ENCODE results near the gene C1QTNF12. TPM values are rescaled to one million over a fixed set of nuclear protein-coding genes. Genes with fewer than 3 reads are reported as not detected.

C1QTNF12 gene
- polyA plus RNA-seq, 1 donor from 2014 or later: 0.74 TPM

DNA sequence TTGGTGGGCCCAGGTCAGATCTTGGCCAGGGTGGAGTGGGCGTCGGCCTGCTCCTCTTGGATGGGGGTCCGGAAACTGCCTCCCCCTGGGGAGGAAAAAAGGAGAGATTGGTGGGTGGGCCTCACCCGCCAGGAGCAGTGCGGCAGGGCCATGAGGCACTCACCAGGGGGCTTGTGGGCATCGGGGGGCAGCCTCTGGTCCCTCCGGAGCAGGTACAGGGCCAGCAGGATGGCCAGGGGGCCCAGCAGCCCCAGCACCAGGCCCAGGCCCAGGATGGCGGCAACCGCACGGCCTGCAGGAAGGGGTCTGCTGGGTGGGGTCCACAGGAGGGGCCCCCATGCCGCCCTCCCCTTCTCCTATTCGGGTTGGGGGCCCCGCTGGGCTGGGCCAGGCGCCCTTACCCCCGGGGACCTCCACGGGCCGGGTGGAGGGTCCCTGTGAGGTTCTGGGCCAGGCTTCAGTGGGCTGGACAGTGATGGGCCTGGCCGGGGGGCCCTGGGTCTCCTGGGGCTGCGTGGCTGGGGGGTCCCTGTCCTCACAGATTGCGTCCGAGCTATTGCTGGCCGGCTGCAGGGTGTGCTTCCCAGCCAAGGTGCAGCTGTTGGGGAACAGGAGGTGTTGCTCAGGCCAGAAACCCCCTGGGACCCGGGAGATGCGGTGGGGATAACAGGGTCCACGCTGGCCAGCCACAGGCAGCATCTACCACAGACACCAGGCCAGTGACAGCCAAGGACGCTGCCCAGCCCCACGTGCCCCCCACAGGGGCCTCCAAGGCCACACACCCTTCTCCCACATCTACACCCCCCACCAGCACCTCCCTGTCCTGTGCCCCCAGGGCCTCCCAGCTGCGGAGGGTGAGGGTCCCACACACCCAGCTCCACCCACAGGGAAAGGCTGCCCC is 34.7 kb downstream of the C1QTNF12 start:
- H3K9me2 ChIP-seq (ENCODE audit: insufficient read depth, low read length): no peaks in the 10 kb centered on the region
- H3K27me3 ChIP-seq (ENCODE audit: insufficient read depth, low read depth, low read length): peaks cover 7% of the 10 kb centered on the region
- H3K27ac ChIP-seq (ENCODE audit: low read length): no peak overlapping the region
- H3F3A ChIP-seq (ENCODE audit: insufficient read depth, low read length, poor library complexity, severe bottlenecking): no peaks in the 10 kb centered on the region
- no peaks in the 10 kb centered on the region for H3K36me3 ChIP-seq (ENCODE audit: insufficient read depth, low read length)
- H4K20me1 ChIP-seq (ENCODE audit: insufficient read depth): no peaks in the 10 kb centered on the region
- H3K9ac ChIP-seq (ENCODE audit: low read length): no peak overlapping the region
- no peak overlapping the region for H2AFZ ChIP-seq (ENCODE audit: low read depth, low read length)
- no peak overlapping the region for H3K4me3 ChIP-seq (ENCODE audit: low read length)
- no peak overlapping the region for H3K4me2 ChIP-seq (ENCODE audit: low read length)
- TF ChIP-seq EP300 (conservative IDR thresholded peaks at IDR 0.05; ENCODE audit: poor library complexity, severe bottlenecking): no peak
- TF ChIP-seq RAD21 (conservative IDR thresholded peaks at IDR 0.05): no peak
- TF ChIP-seq, protein P1, sequence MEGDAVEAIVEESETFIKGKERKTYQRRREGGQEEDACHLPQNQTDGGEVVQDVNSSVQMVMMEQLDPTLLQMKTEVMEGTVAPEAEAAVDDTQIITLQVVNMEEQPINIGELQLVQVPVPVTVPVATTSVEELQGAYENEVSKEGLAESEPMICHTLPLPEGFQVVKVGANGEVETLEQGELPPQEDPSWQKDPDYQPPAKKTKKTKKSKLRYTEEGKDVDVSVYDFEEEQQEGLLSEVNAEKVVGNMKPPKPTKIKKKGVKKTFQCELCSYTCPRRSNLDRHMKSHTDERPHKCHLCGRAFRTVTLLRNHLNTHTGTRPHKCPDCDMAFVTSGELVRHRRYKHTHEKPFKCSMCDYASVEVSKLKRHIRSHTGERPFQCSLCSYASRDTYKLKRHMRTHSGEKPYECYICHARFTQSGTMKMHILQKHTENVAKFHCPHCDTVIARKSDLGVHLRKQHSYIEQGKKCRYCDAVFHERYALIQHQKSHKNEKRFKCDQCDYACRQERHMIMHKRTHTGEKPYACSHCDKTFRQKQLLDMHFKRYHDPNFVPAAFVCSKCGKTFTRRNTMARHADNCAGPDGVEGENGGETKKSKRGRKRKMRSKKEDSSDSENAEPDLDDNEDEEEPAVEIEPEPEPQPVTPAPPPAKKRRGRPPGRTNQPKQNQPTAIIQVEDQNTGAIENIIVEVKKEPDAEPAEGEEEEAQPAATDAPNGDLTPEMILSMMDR (IDR thresholded peaks at IDR 0.05; ENCODE audit: poor library complexity, severe bottlenecking): no peak
- TF ChIP-seq, protein P2, sequence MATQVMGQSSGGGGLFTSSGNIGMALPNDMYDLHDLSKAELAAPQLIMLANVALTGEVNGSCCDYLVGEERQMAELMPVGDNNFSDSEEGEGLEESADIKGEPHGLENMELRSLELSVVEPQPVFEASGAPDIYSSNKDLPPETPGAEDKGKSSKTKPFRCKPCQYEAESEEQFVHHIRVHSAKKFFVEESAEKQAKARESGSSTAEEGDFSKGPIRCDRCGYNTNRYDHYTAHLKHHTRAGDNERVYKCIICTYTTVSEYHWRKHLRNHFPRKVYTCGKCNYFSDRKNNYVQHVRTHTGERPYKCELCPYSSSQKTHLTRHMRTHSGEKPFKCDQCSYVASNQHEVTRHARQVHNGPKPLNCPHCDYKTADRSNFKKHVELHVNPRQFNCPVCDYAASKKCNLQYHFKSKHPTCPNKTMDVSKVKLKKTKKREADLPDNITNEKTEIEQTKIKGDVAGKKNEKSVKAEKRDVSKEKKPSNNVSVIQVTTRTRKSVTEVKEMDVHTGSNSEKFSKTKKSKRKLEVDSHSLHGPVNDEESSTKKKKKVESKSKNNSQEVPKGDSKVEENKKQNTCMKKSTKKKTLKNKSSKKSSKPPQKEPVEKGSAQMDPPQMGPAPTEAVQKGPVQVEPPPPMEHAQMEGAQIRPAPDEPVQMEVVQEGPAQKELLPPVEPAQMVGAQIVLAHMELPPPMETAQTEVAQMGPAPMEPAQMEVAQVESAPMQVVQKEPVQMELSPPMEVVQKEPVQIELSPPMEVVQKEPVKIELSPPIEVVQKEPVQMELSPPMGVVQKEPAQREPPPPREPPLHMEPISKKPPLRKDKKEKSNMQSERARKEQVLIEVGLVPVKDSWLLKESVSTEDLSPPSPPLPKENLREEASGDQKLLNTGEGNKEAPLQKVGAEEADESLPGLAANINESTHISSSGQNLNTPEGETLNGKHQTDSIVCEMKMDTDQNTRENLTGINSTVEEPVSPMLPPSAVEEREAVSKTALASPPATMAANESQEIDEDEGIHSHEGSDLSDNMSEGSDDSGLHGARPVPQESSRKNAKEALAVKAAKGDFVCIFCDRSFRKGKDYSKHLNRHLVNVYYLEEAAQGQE (IDR thresholded peaks at IDR 0.05; ENCODE audit: borderline replicate concordance): no peak
- no peak for TF ChIP-seq TAF1 (IDR thresholded peaks at IDR 0.05; ENCODE audit: low read depth)
- TF ChIP-seq MXI1 (conservative IDR thresholded peaks at IDR 0.05; ENCODE audit: poor library complexity, severe bottlenecking): no peak
- H3K9me3 ChIP-seq (ENCODE audit: low read length): no peaks in the 10 kb centered on the region
- no peaks in the 10 kb centered on the region for H3K79me2 ChIP-seq (replicated peaks; ENCODE audit: insufficient read depth, low read length)

DNA sequence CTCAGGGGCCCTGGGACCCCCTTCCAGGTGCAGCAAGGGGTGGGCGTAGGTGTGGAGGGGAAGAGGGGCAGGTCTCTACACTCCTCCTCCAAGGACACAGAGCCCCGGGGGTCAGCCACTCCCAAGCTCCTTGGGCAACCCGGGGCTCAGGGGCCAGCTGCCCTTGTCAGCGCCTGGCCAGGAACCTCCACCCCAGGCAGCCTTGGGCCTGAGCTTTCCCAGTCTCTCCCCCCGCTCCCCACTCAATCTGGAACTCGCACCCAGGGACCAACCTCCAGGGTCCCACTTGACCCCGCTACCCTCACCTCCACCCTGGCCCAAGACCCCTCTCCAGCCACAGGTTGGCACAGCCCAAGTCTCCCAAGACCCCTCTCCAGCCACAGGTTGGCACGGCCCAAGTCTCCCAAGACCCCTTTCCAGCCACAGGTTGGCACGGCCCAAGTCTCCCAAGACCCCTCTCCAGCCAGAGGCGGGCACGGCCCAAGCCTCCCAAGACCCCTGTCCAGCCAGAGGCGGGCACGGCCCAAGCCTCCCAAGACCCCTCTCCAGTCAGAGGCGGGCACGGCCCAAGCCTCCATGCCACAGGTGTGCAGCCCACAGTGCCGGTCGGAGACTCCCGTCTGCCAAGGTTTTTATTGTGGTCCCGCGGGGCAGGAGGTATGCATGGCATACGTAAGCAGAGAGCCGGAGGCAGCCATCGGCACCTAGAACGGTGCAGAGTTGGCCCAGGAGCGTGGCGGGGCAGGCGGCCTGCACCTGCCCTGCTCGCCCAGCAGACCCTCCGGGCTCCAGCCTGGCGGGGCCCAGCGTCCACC is 35.6 kb downstream of the C1QTNF12 start:
- no peaks in the 10 kb centered on the region for H3K9me3 ChIP-seq (ENCODE audit: low read length)
- H3F3A ChIP-seq (ENCODE audit: insufficient read depth, low read length, poor library complexity, severe bottlenecking): no peaks in the 10 kb centered on the region
- no peaks in the 10 kb centered on the region for H3K36me3 ChIP-seq (ENCODE audit: insufficient read depth, low read length)
- no peaks in the 10 kb centered on the region for H4K20me1 ChIP-seq (ENCODE audit: insufficient read depth)
- H3K4me2 ChIP-seq (ENCODE audit: low read length): no peak overlapping the region
- no peak overlapping the region for H2AFZ ChIP-seq (ENCODE audit: low read depth, low read length)
- TF ChIP-seq, protein P2 (IDR thresholded peaks at IDR 0.05; ENCODE audit: borderline replicate concordance): no peak
- TF ChIP-seq EP300 (conservative IDR thresholded peaks at IDR 0.05; ENCODE audit: poor library complexity, severe bottlenecking): no peak
- TF ChIP-seq POLR2AphosphoS5 (IDR thresholded peaks at IDR 0.05): no peak
- no peak for TF ChIP-seq EZH2 (IDR thresholded peaks at IDR 0.05; ENCODE audit: borderline replicate concordance, insufficient read depth, low read length, poor library complexity, severe bottlenecking)
- no peak for TF ChIP-seq TAF1 (IDR thresholded peaks at IDR 0.05; ENCODE audit: low read depth)
- no peak for TF ChIP-seq RAD21 (conservative IDR thresholded peaks at IDR 0.05)
- TF ChIP-seq, protein P1 (IDR thresholded peaks at IDR 0.05; ENCODE audit: poor library complexity, severe bottlenecking): no peak
- no peak for TF ChIP-seq SMC3 (conservative IDR thresholded peaks at IDR 0.05; ENCODE audit: poor library complexity)
- TF ChIP-seq MXI1 (conservative IDR thresholded peaks at IDR 0.05; ENCODE audit: poor library complexity, severe bottlenecking): no peak
- H3K79me2 ChIP-seq (replicated peaks; ENCODE audit: insufficient read depth, low read length): no peaks in the 10 kb centered on the region
- no peak overlapping the region for H3K27ac ChIP-seq (ENCODE audit: low read length)
- H3K9ac ChIP-seq (ENCODE audit: low read length): no peak overlapping the region
- H3K27me3 ChIP-seq (ENCODE audit: insufficient read depth, low read depth, low read length): peaks cover 16% of the 10 kb centered on the region
- no peak overlapping the region for H3K4me3 ChIP-seq (ENCODE audit: low read length)
- no peaks in the 10 kb centered on the region for H3K9me2 ChIP-seq (ENCODE audit: insufficient read depth, low read length)

Data from neural cell (in vitro differentiated cells).